Activated CD4-positive, alpha-beta T cell treated with anti-CD3 and anti-CD28 coated beads, Interleukin-2, amount 50 U/mL, for 1 hour (primary cell): ENCODE results near the gene FGF4.
"Not testable (repeated sequence)": the region's sequence is repeated elsewhere in the genome, so short reads cannot be mapped to it uniquely, and the experiment has no call there.

Source experiments
- DNase-seq: peaks from one replicate; pipeline ENCODE4 v3.0.0-alpha.2; 2020

FGF4 gene

DNA sequence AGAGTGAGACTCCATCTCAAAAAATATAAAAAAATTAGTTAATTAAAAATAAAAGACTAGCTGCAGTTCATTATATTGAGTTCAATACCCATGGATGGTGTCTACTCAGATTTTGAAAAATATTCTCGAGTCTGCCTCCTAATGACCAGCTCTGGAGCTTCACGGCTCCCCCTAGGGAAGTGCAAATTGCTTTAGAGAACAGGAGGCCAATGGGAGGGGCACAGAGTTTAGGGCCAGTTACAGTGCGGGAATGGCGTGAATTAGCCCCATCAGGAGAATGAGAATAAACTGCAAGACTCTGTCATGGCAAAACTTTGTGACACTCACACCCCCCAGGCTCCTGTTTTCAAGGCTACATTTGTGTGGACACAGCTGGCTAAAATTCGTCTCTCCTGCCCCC lies 4.6 kb downstream of the FGF4 start:
- DNase-seq = no peak

DNA sequence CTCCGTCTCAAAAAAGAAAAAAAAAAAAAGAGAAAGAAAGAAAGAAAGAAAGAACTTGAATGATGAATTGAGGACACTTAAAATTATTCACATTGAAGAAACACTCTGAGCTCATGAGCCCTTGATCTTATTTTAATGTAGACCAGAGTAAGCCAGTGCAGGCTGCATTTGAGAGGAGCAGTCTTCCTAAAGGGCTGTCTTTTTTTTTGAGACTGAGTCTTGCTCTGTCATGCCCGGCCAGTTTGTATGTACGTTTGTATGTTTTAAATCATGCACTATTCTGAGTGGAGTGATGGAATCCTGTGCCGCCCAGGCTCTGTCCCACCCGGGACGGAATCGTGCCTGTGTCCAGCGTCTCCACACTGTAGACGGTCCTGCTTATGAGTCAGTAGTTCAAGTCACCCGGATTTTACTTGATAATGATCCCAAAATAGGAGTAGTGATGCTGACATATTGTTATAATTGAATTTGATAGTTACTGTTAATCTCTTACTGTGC lies 9.6 kb downstream of the FGF4 start:
- no peak for DNase-seq

DNA sequence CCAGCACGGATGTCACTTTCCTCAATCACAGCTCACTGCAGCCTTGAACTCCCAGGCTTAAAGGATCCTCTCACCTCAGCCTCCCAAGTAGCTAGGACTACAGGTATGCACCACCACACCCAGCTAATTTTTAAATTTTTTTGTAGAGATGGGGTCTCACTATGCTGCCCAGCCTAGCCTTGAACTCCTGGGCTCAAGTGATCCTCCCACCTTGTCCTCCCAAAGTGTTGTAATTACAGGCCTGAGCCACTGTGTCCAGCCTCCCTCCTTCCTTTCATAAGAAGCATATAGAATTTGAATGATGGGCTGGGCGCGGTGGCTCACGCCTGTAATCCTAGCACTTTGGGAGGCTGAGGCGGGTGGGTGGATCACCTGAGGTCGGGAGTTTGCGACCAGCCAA lies 10.2 kb downstream of the FGF4 start:
- DNase-seq = not testable (repeated sequence)

GRCh38 chr11:69760319-69760718 lies 14.8 kb downstream of the FGF4 start:
- DNase-seq = no peak

DNA sequence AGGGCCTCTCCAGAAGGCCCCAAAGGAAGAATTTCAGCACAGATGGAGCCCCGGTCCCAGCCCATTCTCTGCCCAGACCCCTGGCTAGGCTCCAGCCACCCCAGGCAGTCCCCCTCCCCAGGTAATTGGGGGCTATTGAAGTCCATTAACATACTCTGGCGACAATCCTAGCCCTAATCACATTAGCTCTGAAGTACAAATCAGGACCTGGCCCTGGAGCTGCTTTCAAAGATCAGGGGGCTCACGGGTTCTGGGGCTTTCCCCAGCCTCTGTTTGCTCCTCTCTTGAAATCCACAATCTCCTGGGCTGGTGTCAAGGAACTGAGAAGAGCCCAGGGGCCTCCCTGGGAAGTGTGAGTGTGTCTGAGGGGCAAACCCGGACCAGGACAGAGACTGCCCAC lies 22.3 kb downstream of the FGF4 start:
- DNase-seq = no peak

DNA sequence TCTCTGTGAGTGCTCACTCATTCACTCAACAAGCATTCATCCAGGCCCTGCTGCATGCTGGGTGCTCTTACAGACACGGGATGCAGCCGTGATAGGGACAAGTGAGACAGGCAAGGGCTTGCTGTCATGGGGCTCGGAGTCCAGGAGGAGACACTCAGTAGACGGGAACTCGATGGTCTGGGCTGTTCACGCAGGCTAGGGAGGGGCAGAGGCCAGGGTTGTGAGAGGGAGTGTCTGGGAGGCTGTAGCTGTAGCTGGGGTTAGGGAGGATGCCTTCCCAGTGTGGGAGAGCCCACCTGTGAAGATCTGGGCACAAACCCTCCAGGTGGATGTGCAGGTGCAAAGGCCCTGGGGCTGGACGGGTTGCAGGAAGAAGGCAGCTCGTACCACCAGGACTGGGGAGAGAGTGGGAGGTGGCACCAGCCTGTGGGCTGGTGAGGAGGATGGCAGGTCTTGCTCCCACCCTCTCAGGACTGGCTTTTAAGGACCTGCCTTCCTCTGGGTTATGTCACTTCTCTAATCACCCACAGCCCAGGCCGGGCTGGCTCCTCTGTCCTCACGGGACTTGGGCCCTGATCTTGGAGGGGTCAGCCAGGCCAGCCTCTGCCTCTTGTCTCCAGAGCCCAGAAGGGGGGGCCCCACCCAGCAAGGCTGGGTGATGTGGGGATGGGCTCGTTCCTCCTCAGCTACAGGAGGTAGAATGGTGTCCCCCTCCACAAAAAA lies 24.1 kb downstream of the FGF4 start:
- DNase-seq = no peak

- no peak for DNase-seq
Observed at GRCh38 chr11:69750108-69750850, 24.9 kb downstream of the FGF4 start.

GRCh38 chr11:69748637-69749036 lies 26.5 kb downstream of the FGF4 start:
- no peak for DNase-seq

- no peak for DNase-seq
Observed at GRCh38 chr11:69746752-69747742, 28.1 kb downstream of the FGF4 start.

- no peak for DNase-seq
Observed at GRCh38 chr11:69746140-69746539, 29.0 kb downstream of the FGF4 start.

DNA sequence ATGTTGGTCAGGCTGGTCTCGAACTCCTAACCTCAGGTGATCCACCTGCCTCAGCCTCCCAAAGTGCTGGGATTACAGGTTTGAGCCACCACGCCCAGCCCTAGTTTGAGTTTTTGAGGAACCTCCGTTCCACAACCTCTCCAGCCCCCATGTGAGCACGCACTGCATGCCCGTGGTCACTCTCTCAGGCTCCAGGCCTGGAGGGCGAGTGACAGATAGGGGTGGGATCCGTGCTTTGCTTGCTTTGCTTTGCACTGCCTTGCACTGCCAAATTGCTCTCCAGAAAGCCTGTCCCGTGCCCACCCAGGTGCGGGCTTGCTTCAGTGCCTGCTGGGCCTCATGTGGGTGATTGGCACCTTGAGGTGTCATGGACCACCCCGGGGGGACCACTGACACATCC lies 29.9 kb downstream of the FGF4 start:
- DNase-seq = no peak

DNA sequence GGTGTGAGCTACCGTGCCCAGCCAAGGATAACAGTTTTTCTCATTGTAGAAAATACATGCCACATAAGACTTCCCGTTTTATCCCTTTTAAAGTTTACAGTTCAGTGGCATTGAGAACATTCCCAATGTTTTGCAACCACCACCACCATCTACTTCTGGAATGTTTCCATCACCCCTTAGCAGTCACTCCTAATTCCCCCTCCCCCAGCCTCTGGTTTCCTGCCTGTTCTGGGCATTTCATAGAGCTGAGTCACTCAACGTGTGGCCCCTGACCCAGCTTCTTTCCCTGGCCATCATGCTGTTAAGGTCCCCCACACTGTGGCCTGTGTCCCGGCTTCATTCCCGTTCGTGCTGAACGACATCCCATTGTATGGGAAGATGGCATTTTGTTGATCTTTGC lies 30.7 kb downstream of the FGF4 start:
- no peak for DNase-seq

GRCh38 chr11:69734841-69735240 lies 40.3 kb downstream of the FGF4 start:
- DNase-seq = no peak

GRCh38 chr11:69734367-69734766 lies 40.8 kb downstream of the FGF4 start:
- DNase-seq = no peak

DNA sequence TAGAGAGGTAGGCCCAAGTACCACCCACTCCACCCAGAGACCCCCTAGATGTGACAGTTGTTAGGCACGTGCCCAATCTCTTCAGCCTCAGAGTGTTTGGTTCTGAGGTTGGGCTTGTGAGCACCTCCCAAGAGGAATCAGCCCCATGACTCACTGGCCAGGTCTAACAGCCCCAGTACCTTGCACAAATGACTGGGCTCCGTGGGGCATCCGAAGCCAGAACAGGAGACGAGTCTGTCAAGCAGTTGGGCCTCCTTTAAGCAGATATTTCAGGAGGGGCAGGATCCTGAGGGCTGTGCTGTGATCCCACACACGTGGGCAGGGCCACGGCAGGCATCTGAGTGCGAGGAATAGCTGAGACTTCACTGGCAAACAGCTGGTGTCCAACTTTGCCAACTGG lies 42.2 kb downstream of the FGF4 start:
- no peak for DNase-seq

DNA sequence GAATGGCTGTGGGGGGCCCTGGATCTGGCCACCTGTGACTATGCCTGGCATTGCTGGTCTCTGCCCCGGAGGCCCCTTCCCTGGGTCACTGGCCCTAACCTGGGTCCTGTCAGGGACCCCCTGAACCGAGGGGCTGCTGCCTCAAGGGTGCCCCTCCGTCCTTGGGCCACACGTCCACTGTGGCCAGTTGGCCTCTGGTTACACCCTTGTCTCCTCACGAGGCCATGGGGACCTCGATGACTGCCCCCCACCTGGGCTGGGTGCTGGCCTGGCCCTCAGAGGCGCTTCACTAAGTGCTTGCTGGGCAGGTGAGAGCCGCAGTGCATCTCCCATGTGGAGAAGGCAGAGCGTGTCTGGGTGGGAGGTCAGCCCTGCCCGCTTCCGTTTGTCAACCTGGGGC lies 44.0 kb downstream of the FGF4 start:
- no peak for DNase-seq

DNA sequence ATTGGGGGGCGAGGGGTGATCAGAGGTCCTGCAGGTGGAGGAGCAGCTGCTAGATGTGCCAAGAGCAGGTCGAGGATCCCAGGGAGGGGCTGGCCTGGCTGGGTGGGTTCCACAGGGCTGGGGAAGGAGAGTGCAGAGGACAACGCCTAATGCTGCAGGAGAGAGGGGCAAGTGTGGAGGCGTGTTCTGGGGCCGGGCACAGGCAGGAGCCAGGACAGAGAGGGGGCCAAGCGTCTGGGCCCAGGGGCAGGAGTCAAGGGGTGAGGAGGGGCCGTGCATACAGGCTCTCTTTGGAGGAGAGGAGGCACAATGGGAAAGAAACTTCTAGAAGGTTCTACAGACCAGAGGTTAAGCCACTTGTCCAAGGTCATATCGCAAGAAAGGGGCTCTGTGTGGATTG lies 44.6 kb downstream of the FGF4 start:
- DNase-seq = no peak

DNA sequence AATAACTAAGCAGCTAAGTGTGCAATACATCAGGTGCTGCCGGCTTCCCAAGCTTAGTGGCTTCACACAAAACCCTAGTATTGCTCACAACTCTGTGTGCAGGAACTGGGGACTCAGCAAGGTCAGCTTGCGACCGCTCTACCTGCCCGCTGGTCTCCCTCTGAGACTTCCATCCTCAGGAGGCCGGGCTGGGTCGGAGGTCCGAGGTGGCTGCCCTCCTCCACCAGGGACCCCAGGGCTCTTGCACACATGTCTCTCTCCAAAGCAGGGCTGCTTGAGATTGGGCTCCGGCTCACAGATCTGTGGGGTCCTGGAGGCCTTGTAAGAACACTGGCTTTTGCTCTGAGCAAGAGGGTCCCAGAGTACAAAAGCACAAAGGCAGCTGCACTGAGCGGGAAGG lies 45.9 kb downstream of the FGF4 start:
- DNase-seq = no peak

GRCh38 chr11:69727266-69727665 lies 47.9 kb downstream of the FGF4 start:
- DNase-seq = no peak

- DNase-seq = no peak
Observed at GRCh38 chr11:69726481-69726880, 48.7 kb downstream of the FGF4 start.

GRCh38 chr11:69726019-69726418 lies 49.1 kb downstream of the FGF4 start:
- DNase-seq = no peak

GRCh38 chr11:69721745-69722144 lies 53.4 kb downstream of the FGF4 start:
- DNase-seq = no peak

DNA sequence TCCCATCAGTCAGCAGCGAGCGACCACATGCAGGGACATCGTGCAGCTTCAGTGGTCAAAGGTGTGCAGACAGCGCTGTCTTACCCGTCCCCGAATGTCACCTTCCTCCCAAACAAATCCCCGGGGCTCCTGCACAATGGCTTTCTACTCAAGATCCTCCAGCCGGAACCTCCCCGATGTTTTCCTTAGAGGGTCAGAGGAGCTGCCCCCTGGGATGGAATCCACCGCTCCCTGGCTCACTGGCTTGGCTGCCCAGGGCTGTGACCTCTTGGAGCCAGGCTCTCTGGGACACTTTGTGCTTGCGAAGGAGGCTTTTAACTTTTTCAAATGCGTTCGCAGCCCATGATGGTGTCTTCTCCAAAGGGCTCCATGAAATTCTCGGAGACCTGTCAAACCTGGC lies 54.0 kb downstream of the FGF4 start:
- DNase-seq = no peak
